ENCODE measurements around the gene EIF3J. TPM values are rescaled to one million over a fixed set of nuclear protein-coding genes. Genes with fewer than 3 reads are reported as not detected.

Gene EIF3J, protein sequence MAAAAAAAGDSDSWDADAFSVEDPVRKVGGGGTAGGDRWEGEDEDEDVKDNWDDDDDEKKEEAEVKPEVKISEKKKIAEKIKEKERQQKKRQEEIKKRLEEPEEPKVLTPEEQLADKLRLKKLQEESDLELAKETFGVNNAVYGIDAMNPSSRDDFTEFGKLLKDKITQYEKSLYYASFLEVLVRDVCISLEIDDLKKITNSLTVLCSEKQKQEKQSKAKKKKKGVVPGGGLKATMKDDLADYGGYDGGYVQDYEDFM
- total RNA-seq: 10 to 100 TPM; 58.2 to 68.3 (median 64.4) TPM
- total RNA-seq (2013): 64.2 TPM
- total RNA-seq: 44.8 to 317 (median 73.8) reads per million in 29 experiments

DNA sequence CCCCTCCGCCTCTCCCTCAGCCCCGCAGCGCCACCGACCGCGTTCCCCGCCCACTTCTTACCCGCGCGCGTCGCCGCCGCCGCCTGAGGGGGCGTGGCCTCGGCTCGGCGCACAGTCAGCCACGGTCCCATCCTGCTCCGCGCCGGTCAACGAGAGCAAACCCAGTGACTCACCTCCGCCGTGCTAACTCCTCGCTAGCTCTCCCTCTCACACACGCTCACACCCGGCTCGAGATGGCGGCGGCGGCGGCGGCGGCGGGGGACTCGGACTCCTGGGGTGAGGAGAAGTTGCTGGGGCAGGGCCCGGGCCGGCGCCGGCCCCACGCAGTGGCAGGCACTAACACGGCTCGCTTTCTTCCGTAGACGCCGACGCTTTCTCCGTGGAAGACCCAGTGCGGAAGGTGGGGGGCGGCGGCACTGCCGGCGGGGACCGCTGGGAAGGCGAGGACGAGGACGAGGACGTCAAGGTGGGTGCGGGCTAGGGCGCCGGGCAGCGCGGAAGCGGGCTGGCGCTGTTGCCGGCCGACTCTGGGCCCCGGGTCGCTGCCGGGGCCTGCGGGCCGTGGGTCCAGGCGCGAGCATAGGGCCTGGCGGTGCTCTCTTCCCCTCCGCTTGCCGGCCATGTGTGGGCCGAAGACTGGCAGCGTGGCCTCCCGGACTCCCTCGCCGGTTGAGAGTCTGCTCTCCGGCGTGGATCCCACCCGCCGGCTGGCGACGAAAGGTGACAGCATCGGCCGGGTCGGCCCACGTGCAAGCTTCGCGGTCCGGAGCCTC is at the start of gene EIF3J:
TSS of gene EIF3J (plus strand) at position 186 of the 773 bp plus-strand sequence. CDS start at position 234, 48 bp downstream.
- ATAC-seq (replicated peaks in 1 of 4) (peak; percentile 90 to 95 (median 92)), DNase-seq (peak; percentile 85 to 98 (median 92))
- peaks cover 54 to 58% (median 55%) of the 10 kb centered on the region in 3 donors for H3K4me1 Mint-ChIP-seq
- Histone ChIP-seq H3K9me3 (no peaks in the 10 kb centered on the region), H3K27ac (ENCODE audit: low read length) (peak within 1 kb of the TSS; percentile 81), H3K4me1 (ENCODE audit: control insufficient read depth in 1 of 2, extremely low read depth in 1 of 2, insufficient read depth in 2 of 2, low read length in 2 of 2) (peaks cover 17 to 27% of the 10 kb centered on the region in 2 experiments), H3K27me3 (replicated peaks in 1 of 2; ENCODE audit: control insufficient read depth in 2 of 2, extremely low read depth in 1 of 2, insufficient read depth in 2 of 2, low read length in 1 of 2) (no peaks in the 10 kb centered on the region), H3K36me3 (ENCODE audit: control insufficient read depth in 2 of 2, extremely low read depth in 1 of 2, insufficient read depth in 1 of 2, low read length in 1 of 2) (peaks cover 0 to 25% of the 10 kb centered on the region in 2 donors), H3K4me3 (ENCODE audit: control insufficient read depth in 1 of 2, extremely low read depth in 1 of 2, low read length in 1 of 2) (peak within 1 kb of the TSS; percentile 90 to 91)
- H3K9me3 Mint-ChIP-seq: no peaks in the 10 kb centered on the region
- H3K27ac Mint-ChIP-seq: peak within 1 kb of the TSS; percentile 88 to 91
- under 1% methylated on average over 83 of the region's 97 CpGs for WGBS (ENCODE audit: insufficient coverage)
- peaks cover 28% of the 10 kb centered on the region for H3K36me3 Mint-ChIP-seq
- CTCF ChIA-PET: interaction anchor here (0.5 to 2.3 kb wide), 8 partner anchors 9 to 174 kb away, joined by 3 to 15 read pairs (median 3); partner anchors contain the start of genes B2M (in 1 of the 2), CTDSPL2 (in 1 of the 2), PATL2 (in 1 of the 2) and SPG11 (in 1 of the 2)
- H3K27me3 Mint-ChIP-seq: no peaks in the 10 kb centered on the region
- peak within 1 kb of the TSS; percentile 83 to 92 (median 85) for H3K4me3 Mint-ChIP-seq
- POLR2A ChIA-PET: interaction anchor here in 1 of 2 donors (0.6 to 2.8 kb wide), 9 partner anchors 9 to 338 kb away, joined by 3 to 34 read pairs (median 3); partner anchors contain the start of gene PATL2

DNA sequence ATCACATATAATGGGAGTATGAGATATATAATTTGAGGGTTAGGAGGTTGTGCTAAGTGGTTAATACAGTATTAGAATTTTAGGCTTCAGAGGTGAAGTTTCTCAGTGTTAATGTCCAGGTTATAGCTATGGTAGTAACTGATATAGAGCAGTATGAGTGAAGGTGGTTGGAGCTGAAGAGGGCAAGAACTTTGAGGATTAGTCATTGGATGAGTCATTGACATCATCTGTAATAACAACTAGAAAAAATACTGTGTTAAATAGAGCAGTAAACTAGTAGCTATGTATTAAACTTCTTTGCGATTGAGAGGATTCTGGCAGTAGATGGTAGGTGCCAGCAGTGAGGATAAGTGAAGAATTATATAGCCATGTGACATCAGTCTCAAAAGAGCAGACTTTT is 47.5 kb upstream of the EIF3J start:
- H3K36me3 ChIP-seq (ENCODE audit: control insufficient read depth in 2 of 2, extremely low read depth in 1 of 2, insufficient read depth in 1 of 2, low read length in 1 of 2): peaks cover 2 to 45% of the 10 kb centered on the region in 2 donors
- no peak overlapping the region for H3K4me3 ChIP-seq (ENCODE audit: control insufficient read depth in 1 of 2, extremely low read depth in 1 of 2, low read length in 1 of 2)
- H3K27me3 Mint-ChIP-seq: no peaks in the 10 kb centered on the region
- no peaks in the 10 kb centered on the region for H3K9me3 ChIP-seq
- ChIA-PET POLR2A (interaction anchor here in 1 of 2 donors (0.5 to 0.6 kb wide), 2 partner anchors 37 to 201 kb away, joined by 3 to 5 read pairs; no protein-coding TSS in a partner anchor), CTCF (interaction anchor here in 1 of 2 donors (1.1 kb wide), 1 partner anchor 59 kb away, joined by 3 read pairs; no protein-coding TSS in a partner anchor)
- H3K4me3 Mint-ChIP-seq: no peak overlapping the region
- ATAC-seq (replicated peaks in 1 of 4) (peak in 3 of 4 experiments; percentile 66 to 79 (median 74)), DNase-seq (no peak)
- H3K27me3 ChIP-seq (replicated peaks in 1 of 2; ENCODE audit: control insufficient read depth in 2 of 2, extremely low read depth in 1 of 2, insufficient read depth in 2 of 2, low read length in 1 of 2): no peaks in the 10 kb centered on the region
- peaks cover 55% of the 10 kb centered on the region for H3K36me3 Mint-ChIP-seq
- H3K4me1 ChIP-seq (ENCODE audit: control insufficient read depth in 1 of 2, extremely low read depth in 1 of 2, insufficient read depth in 2 of 2, low read length in 2 of 2): no peaks in the 10 kb centered on the region
- H3K9me3 Mint-ChIP-seq: no peaks in the 10 kb centered on the region
- no peak overlapping the region for H3K27ac ChIP-seq (ENCODE audit: low read length)
- 88% methylated on average over 1 of the region's 1 CpG for WGBS (ENCODE audit: insufficient coverage)
- H3K4me1 Mint-ChIP-seq: peaks cover 20 to 21% (median 20%) of the 10 kb centered on the region in 3 donors
- H3K27ac Mint-ChIP-seq: peak overlapping the region; percentile 42 to 70

DNA sequence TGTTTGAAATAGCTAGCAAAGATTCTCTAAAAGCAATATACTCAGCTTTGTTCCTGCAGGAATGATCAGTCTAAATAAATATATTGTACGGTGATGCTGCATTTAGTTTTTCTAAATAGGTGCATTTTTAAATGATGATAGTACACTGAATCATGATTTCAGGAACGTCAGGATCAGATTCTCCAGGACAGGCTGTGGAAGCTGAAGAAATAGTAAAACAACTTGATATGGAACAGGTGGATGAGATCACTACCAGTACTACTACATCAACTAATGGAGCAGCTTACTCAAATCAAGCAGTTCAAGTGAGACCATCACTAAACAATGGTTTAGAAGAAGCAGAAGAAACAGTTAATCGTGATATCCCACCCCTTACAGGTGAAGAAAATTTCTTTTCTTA is 46.3 kb upstream of the EIF3J start:
- Mint-ChIP-seq H3K27ac (peak overlapping the region in 1 of 2 donors; percentile 45), H3K27me3 (no peaks in the 10 kb centered on the region), H3K4me1 (peaks cover 19 to 21% (median 20%) of the 10 kb centered on the region in 3 donors), H3K4me3 (no peak overlapping the region), H3K9me3 (no peaks in the 10 kb centered on the region), H3K36me3 (peaks cover 51% of the 10 kb centered on the region)
- no peaks in the 10 kb centered on the region for H3K4me1 ChIP-seq (ENCODE audit: control insufficient read depth in 1 of 2, extremely low read depth in 1 of 2, insufficient read depth in 2 of 2, low read length in 2 of 2)
- no CpG with 5 or more reads among the region's 3 CpGs for WGBS (ENCODE audit: insufficient coverage)
- no peak overlapping the region for H3K4me3 ChIP-seq (ENCODE audit: control insufficient read depth in 1 of 2, extremely low read depth in 1 of 2, low read length in 1 of 2)
- no peaks in the 10 kb centered on the region for H3K27me3 ChIP-seq (replicated peaks in 1 of 2; ENCODE audit: control insufficient read depth in 2 of 2, extremely low read depth in 1 of 2, insufficient read depth in 2 of 2, low read length in 1 of 2)
- CTCF ChIA-PET: interaction anchor here in 1 of 2 donors (0.6 kb wide), 2 partner anchors 18 to 160 kb away, joined by 3 read pairs; no protein-coding TSS in a partner anchor
- ATAC-seq (replicated peaks in 1 of 4) (no peak), DNase-seq (no peak)
- H3K36me3 ChIP-seq (ENCODE audit: control insufficient read depth in 2 of 2, extremely low read depth in 1 of 2, insufficient read depth in 1 of 2, low read length in 1 of 2): peaks cover 2 to 43% of the 10 kb centered on the region in 2 donors
- POLR2A ChIA-PET: no interaction called here
- H3K27ac ChIP-seq (ENCODE audit: low read length): no peak overlapping the region
- no peaks in the 10 kb centered on the region for H3K9me3 ChIP-seq

DNA sequence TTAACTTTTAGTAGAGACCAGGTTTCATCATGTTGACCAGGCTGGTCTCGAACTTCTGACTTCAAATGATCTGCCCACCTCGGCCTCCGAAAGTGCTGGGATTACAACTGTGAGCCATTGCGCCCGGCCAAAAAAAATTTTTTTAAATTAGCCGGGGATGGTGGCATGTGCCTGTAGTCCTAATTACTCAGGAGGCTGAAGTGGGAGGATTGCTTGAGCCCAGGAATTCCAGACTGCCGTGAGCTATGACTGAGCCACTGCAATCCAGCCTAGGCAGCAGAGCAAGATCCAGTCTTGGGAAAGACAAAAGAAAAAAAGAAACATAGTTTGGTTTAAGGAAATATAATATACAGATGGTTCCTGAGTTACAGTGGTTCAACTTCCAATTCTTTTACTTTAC is 44.9 kb upstream of the EIF3J start:
- Histone ChIP-seq H3K4me3 (ENCODE audit: control insufficient read depth in 1 of 2, extremely low read depth in 1 of 2, low read length in 1 of 2) (no peak overlapping the region), H3K4me1 (ENCODE audit: control insufficient read depth in 1 of 2, extremely low read depth in 1 of 2, insufficient read depth in 2 of 2, low read length in 2 of 2) (no peaks in the 10 kb centered on the region), H3K36me3 (ENCODE audit: control insufficient read depth in 2 of 2, extremely low read depth in 1 of 2, insufficient read depth in 1 of 2, low read length in 1 of 2) (peaks cover 2 to 40% of the 10 kb centered on the region in 2 donors), H3K27ac (ENCODE audit: low read length) (no peak overlapping the region), H3K9me3 (no peaks in the 10 kb centered on the region), H3K27me3 (replicated peaks in 1 of 2; ENCODE audit: control insufficient read depth in 2 of 2, extremely low read depth in 1 of 2, insufficient read depth in 2 of 2, low read length in 1 of 2) (no peaks in the 10 kb centered on the region)
- peaks cover 55% of the 10 kb centered on the region for H3K36me3 Mint-ChIP-seq
- WGBS (ENCODE audit: insufficient coverage): 95% methylated on average over 7 of the region's 7 CpGs
- ChIA-PET POLR2A (no interaction called here), CTCF (no interaction called here)
- H3K27me3 Mint-ChIP-seq: no peaks in the 10 kb centered on the region
- no peak overlapping the region for H3K4me3 Mint-ChIP-seq
- no peak for ATAC-seq (replicated peaks in 1 of 4)
- no peak overlapping the region for H3K27ac Mint-ChIP-seq
- no peaks in the 10 kb centered on the region for H3K9me3 Mint-ChIP-seq
- no peak for DNase-seq
- peaks cover 18 to 21% (median 20%) of the 10 kb centered on the region in 3 donors for H3K4me1 Mint-ChIP-seq

DNA sequence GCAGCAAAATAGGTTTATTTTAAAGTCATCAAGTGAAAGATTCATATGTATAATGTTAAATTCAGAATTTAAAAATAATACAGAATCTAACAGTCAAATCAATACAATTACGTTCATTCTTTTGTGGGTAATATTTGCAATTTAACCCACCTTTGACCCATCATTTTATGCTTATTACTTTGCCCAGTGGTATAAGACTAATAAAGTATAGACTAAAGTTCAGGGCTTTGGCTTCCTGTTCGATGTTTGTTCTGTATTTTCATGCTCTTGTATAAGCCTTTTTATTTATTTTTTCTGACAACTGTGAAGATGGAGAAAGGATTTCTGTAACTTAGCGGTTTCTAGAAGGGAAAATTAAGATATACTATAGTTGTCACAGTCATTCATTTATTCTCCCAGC is 44.3 kb upstream of the EIF3J start:
- H3K27ac Mint-ChIP-seq: no peak overlapping the region
- no peak overlapping the region for H3K4me3 Mint-ChIP-seq
- DNase-seq: no peak
- H3K9me3 ChIP-seq: no peaks in the 10 kb centered on the region
- WGBS (ENCODE audit: insufficient coverage): no CpG with 5 or more reads among the region's 3 CpGs
- POLR2A ChIA-PET: no interaction called here
- H3K27ac ChIP-seq (ENCODE audit: low read length): no peak overlapping the region
- H3K36me3 ChIP-seq (ENCODE audit: control insufficient read depth in 2 of 2, extremely low read depth in 1 of 2, insufficient read depth in 1 of 2, low read length in 1 of 2): peaks cover 2 to 36% of the 10 kb centered on the region in 2 donors
- no peak for ATAC-seq (replicated peaks in 1 of 4)
- no peaks in the 10 kb centered on the region for H3K4me1 ChIP-seq (ENCODE audit: control insufficient read depth in 1 of 2, extremely low read depth in 1 of 2, insufficient read depth in 2 of 2, low read length in 2 of 2)
- CTCF ChIA-PET: interaction anchor here in 1 of 2 donors (0.8 kb wide), 1 partner anchor 9 kb away, joined by 3 read pairs; no protein-coding TSS in a partner anchor
- H3K36me3 Mint-ChIP-seq: peaks cover 49% of the 10 kb centered on the region
- H3K4me1 Mint-ChIP-seq: peaks cover 13 to 18% (median 18%) of the 10 kb centered on the region in 3 donors
- H3K27me3 Mint-ChIP-seq: no peaks in the 10 kb centered on the region
- no peaks in the 10 kb centered on the region for H3K9me3 Mint-ChIP-seq
- no peaks in the 10 kb centered on the region for H3K27me3 ChIP-seq (replicated peaks in 1 of 2; ENCODE audit: control insufficient read depth in 2 of 2, extremely low read depth in 1 of 2, insufficient read depth in 2 of 2, low read length in 1 of 2)
- no peak overlapping the region for H3K4me3 ChIP-seq (ENCODE audit: control insufficient read depth in 1 of 2, extremely low read depth in 1 of 2, low read length in 1 of 2)

DNA sequence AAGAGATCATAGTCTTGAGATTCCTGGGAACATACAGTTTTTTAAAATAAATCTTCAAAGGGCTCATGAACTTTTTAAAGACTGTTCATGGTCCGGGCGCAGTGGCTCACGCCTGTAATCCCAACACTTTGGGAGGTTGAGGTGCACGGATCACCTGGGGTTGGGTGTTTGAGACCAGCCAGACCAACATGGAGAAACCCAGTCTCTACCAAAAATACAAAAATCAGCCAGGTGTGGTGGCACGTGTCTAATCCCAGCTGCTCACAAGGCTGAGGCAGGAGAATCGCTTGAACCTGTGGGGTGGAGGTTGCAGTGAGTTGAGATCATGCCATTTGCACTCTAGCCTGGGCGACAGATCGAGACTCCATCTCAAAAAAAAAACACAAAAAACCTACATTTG is 41.4 kb upstream of the EIF3J start:
- no peaks in the 10 kb centered on the region for H3K27me3 Mint-ChIP-seq
- H3K4me1 Mint-ChIP-seq: peaks cover 4 to 10% (median 9%) of the 10 kb centered on the region in 3 donors
- H3K36me3 Mint-ChIP-seq: peaks cover 35% of the 10 kb centered on the region
- no peak overlapping the region for H3K4me3 ChIP-seq (ENCODE audit: control insufficient read depth in 1 of 2, extremely low read depth in 1 of 2, low read length in 1 of 2)
- ChIA-PET CTCF (interaction anchor here in 1 of 2 donors (0.6 to 0.7 kb wide), 2 partner anchors 12 to 654 kb away, joined by 3 to 4 read pairs; no protein-coding TSS in a partner anchor), POLR2A (no interaction called here)
- H3K36me3 ChIP-seq (ENCODE audit: control insufficient read depth in 2 of 2, extremely low read depth in 1 of 2, insufficient read depth in 1 of 2, low read length in 1 of 2): peaks cover 0 to 42% of the 10 kb centered on the region in 2 donors
- H3K27me3 ChIP-seq (replicated peaks in 1 of 2; ENCODE audit: control insufficient read depth in 2 of 2, extremely low read depth in 1 of 2, insufficient read depth in 2 of 2, low read length in 1 of 2): no peaks in the 10 kb centered on the region
- H3K9me3 Mint-ChIP-seq: no peaks in the 10 kb centered on the region
- no peaks in the 10 kb centered on the region for H3K9me3 ChIP-seq
- H3K4me1 ChIP-seq (ENCODE audit: control insufficient read depth in 1 of 2, extremely low read depth in 1 of 2, insufficient read depth in 2 of 2, low read length in 2 of 2): no peaks in the 10 kb centered on the region
- H3K27ac ChIP-seq (ENCODE audit: low read length): no peak overlapping the region
- no peak overlapping the region for H3K27ac Mint-ChIP-seq
- DNase-seq (no peak), ATAC-seq (replicated peaks in 1 of 4) (no peak)
- no CpG with 5 or more reads among the region's 8 CpGs for WGBS (ENCODE audit: insufficient coverage)
- no peak overlapping the region for H3K4me3 Mint-ChIP-seq
